DMS 273 treated with DMSO at 0.1 percent for 48 hours (cell line): Measurements from ENCODE around the gene TENM3.

Experiments used
- DNase-seq: peaks from one replicate; lab custom pipeline; 2025; lab: John Stamatoyannopoulos, UW

The TENM3 gene

GRCh38 chr4:182684796-182685195 is 441.6 kb downstream of the TENM3 start:
- DNase-seq: no peak

GRCh38 chr4:182688081-182688480 is 444.9 kb downstream of the TENM3 start:
- no peak for DNase-seq

- no peak for DNase-seq
Observed at GRCh38 chr4:182694551-182694950, 451.3 kb downstream of the TENM3 start.

GRCh38 chr4:182695009-182695408 is 451.8 kb downstream of the TENM3 start:
- DNase-seq: no peak

GRCh38 chr4:182695842-182696241 is 452.6 kb downstream of the TENM3 start:
- no peak for DNase-seq

GRCh38 chr4:182697094-182697493 is 453.9 kb downstream of the TENM3 start:
- no peak for DNase-seq

GRCh38 chr4:182698212-182698611 is 455.0 kb downstream of the TENM3 start:
- DNase-seq: no peak

- no peak for DNase-seq
Observed at GRCh38 chr4:182699201-182699600, 456.0 kb downstream of the TENM3 start.

GRCh38 chr4:182699795-182700194 is 456.6 kb downstream of the TENM3 start:
- no peak for DNase-seq

GRCh38 chr4:182700362-182701160 is 457.4 kb downstream of the TENM3 start:
- DNase-seq: peak; percentile 40

- no peak for DNase-seq
Observed at GRCh38 chr4:182704077-182704476, 460.9 kb downstream of the TENM3 start.

GRCh38 chr4:182704948-182705347 is 461.7 kb downstream of the TENM3 start:
- DNase-seq: no peak

GRCh38 chr4:182705389-182705788 is 462.2 kb downstream of the TENM3 start:
- DNase-seq: no peak

GRCh38 chr4:182711211-182711610 is 468.0 kb downstream of the TENM3 start:
- DNase-seq: no peak

GRCh38 chr4:182715548-182715947 is 472.3 kb downstream of the TENM3 start:
- no peak for DNase-seq

GRCh38 chr4:182716192-182716591 is 473.0 kb downstream of the TENM3 start:
- DNase-seq: no peak

- DNase-seq: no peak
Observed at GRCh38 chr4:182717788-182718583, 474.8 kb downstream of the TENM3 start.

- peak; percentile 9 for DNase-seq
Observed at GRCh38 chr4:182724414-182724813, 481.2 kb downstream of the TENM3 start.

- DNase-seq: no peak
Observed at GRCh38 chr4:182729516-182729915, 486.3 kb downstream of the TENM3 start.

- DNase-seq: no peak
Observed at GRCh38 chr4:182730791-182731190, 487.6 kb downstream of the TENM3 start.

- DNase-seq: peak; percentile 6
Observed at GRCh38 chr4:182736207-182736606, 493.0 kb downstream of the TENM3 start.

- no peak for DNase-seq
Observed at GRCh38 chr4:182738283-182739047, 495.3 kb downstream of the TENM3 start.

GRCh38 chr4:182740256-182740655 is 497.1 kb downstream of the TENM3 start:
- DNase-seq: no peak
